Measurements from ENCODE around the gene PACSIN1. TPM values are rescaled to one million over a fixed set of nuclear protein-coding genes. Genes with fewer than 3 reads are reported as not detected.
"Not testable (repeated sequence)": the region's sequence is repeated elsewhere in the genome, so short reads cannot be mapped to it uniquely, and the experiment has no call there.

PACSIN1 gene
- polyA plus RNA-seq, 5 donors = 0.24 to 0.76 (median 0.31) TPM

GRCh38 chr6:34485321-34486060 is 19.6 kb downstream of the PACSIN1 start:
- DNase-seq = no peak

GRCh38 chr6:34486106-34486740 is 20.3 kb downstream of the PACSIN1 start:
- DNase-seq = no peak

GRCh38 chr6:34486886-34487285 is 21.0 kb downstream of the PACSIN1 start:
- DNase-seq = not testable (repeated sequence)

GRCh38 chr6:34487536-34487935 is 21.7 kb downstream of the PACSIN1 start:
- DNase-seq = no peak

GRCh38 chr6:34489207-34489805 is 23.4 kb downstream of the PACSIN1 start:
- DNase-seq = no peak

- DNase-seq = no peak
These were observed 24.7 kb downstream of the PACSIN1 start for GRCh38 chr6:34490390-34491090.

GRCh38 chr6:34491091-34491430 is 25.2 kb downstream of the PACSIN1 start:
- no peak for DNase-seq

- DNase-seq = no peak
These were observed 27.5 kb downstream of the PACSIN1 start for GRCh38 chr6:34493344-34493743.

- no peak for DNase-seq
These were observed 29.1 kb downstream of the PACSIN1 start for GRCh38 chr6:34494973-34495372.

- DNase-seq = no peak
These were observed 30.3 kb downstream of the PACSIN1 start for GRCh38 chr6:34496103-34496685.

- DNase-seq = no peak
These were observed 31.5 kb downstream of the PACSIN1 start for GRCh38 chr6:34497411-34497810.

- DNase-seq = no peak
These were observed 40.8 kb downstream of the PACSIN1 start for GRCh38 chr6:34506718-34507117.

- DNase-seq = no peak
These were observed 42.5 kb downstream of the PACSIN1 start for GRCh38 chr6:34508425-34508824.

- no peak for DNase-seq
These were observed 43.9 kb downstream of the PACSIN1 start for GRCh38 chr6:34509782-34510181.

- DNase-seq = no peak
These were observed 44.4 kb downstream of the PACSIN1 start for GRCh38 chr6:34510299-34510698.

GRCh38 chr6:34511214-34511914 is 45.5 kb downstream of the PACSIN1 start:
- DNase-seq = no peak

GRCh38 chr6:34511915-34512737 is 46.2 kb downstream of the PACSIN1 start:
- no peak for DNase-seq

GRCh38 chr6:34512738-34513115 is 46.9 kb downstream of the PACSIN1 start:
- DNase-seq = no peak

- DNase-seq = no peak
These were observed 47.8 kb downstream of the PACSIN1 start for GRCh38 chr6:34513646-34514045.

GRCh38 chr6:34514112-34514511 is 48.2 kb downstream of the PACSIN1 start:
- DNase-seq = no peak
